Thyroid gland (tissue), 4 donors: ENCODE data around the gene PRKCG. TPM values are rescaled to one million over a fixed set of nuclear protein-coding genes. Genes with fewer than 3 reads are reported as not detected.
A peak's percentile ranks its signal among the peaks of the same experiment; 100 is the strongest.

ENCODE experiments used
- DNase-seq, 2 donors: peaks; one replicate each; pipeline ENCODE4 v3.0.0-alpha.2; 2019
- H3K27ac ChIP-seq, 3 donors: fragments of 200-600 bp; sonication (generic); 1 replicate in 2 of 3; 2 replicates in 1 of 3; pipeline ENCODE4 v1.5.1; 2016 to 2019; ENCODE audit warnings: mild to moderate bottlenecking in 1 of 3, moderate library complexity in 1 of 3
- H3K27me3 ChIP-seq: fragments of 200-600 bp; sonication (generic); one replicate; pipeline ENCODE4 v1.5.1; 2019
- H3K36me3 ChIP-seq, 2 donors: fragments of 200-600 bp; sonication (generic); one replicate each; pipeline ENCODE4 v1.5.1; 2016 to 2019
- H3K4me1 ChIP-seq, 2 donors: fragments of 200-600 bp; sonication (generic); one replicate each; pipeline ENCODE4 v1.5.1; 2017 to 2019
- H3K4me3 ChIP-seq, 3 donors: fragments of 200-600 bp; sonication (generic); replicated peaks in 1 of 3; 1 replicate in 2 of 3; 2 replicates in 1 of 3; pipeline ENCODE4 v1.5.1; 2016; ENCODE audit warnings: mild to moderate bottlenecking in 1 of 3
- H3K9me3 ChIP-seq: fragments of 200-600 bp; sonication (generic); one replicate; pipeline ENCODE4 v1.5.1; 2017
- CTCF ChIP-seq, 6 experiments: fragments of 200-600 bp in 3 of 6; fragments of 450-650 bp in 3 of 6; sonication (generic) in 3 of 6; IDR thresholded peaks; one replicate each; pipeline ENCODE4 v1.5.1; 2016 to 2019; ENCODE audit warnings: antibody characterized with exemption in 6 of 6, mild to moderate bottlenecking in 2 of 6, inconsistent platforms in 1 of 6, moderate library complexity in 1 of 6
- POLR2A ChIP-seq, 2 donors: fragments of 450-650 bp; IDR thresholded peaks; one replicate each; pipeline ENCODE4 v1.6.1; 2017; ENCODE audit warnings: antibody characterized with exemption in 2 of 2, mild to moderate bottlenecking in 2 of 2, moderate library complexity in 1 of 2
- WGBS, 2 donors: methylation state at CpG; one replicate each; pipeline ENCODE4 v1.1.5; 2017; 5-methylcytosine and 5-hydroxymethylcytosine counted together
- intact Hi-C: fragments of 100-400 bp; cut with DNase I; formaldehyde crosslinking; loops from one replicate; pipeline ENCODE4 v1.15.1; 2023
- total RNA-seq, 4 donors: library from RNA; depleted of rRNA; stranded (reverse); fragments of >200 nt; gene quantifications; one replicate each; pipeline ENCODE4 v1.2.3, GENCODE V29; 2016

Gene PRKCG
- total RNA-seq, 4 donors from 2014 or later: not detected

- WGBS, 2 donors: 33 to 37% methylated on average over 9 to 14 of the region's 14 CpGs
- H3K9me3 ChIP-seq: no peaks in the 10 kb centered on the region
- H3K27me3 ChIP-seq: peaks cover 25% of the 10 kb centered on the region
- intact Hi-C loops: no loop called here
- no peak for DNase-seq
- no peak overlapping the region for H3K4me3 ChIP-seq
- no peak for TF ChIP-seq POLR2A (IDR thresholded peaks at IDR 0.05)
- no peak for TF ChIP-seq CTCF (IDR thresholded peaks at IDR 0.05)
- no peaks in the 10 kb centered on the region for H3K36me3 ChIP-seq
- H3K27ac ChIP-seq: no peak overlapping the region
- no peaks in the 10 kb centered on the region for H3K4me1 ChIP-seq
Observed at GRCh38 chr19:53907193-53907581, 25.2 kb downstream of the PRKCG start.

DNA sequence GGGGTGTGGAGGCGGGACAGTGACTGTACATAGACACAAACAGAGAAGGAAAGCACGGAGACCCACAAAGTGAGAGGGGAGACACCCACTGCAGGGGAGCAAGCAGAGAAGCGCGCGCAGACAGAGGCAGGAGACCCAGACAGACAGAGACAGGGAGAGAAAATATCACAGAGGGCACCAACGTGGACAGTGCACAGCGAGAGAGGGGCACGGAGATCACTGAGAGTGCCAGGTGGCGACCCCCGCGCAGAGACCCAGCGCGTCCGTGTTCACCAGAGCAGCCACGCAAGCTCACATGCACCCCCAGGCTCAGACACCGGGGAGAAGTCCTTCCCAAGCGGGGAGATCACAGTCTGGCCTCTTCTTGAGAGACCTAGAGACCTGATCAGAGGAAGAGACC lies 25.7 kb downstream of the PRKCG start:
- Histone ChIP-seq H3K27me3 (peaks cover 25% of the 10 kb centered on the region), H3K36me3 (no peaks in the 10 kb centered on the region), H3K4me3 (no peak overlapping the region), H3K9me3 (no peaks in the 10 kb centered on the region), H3K4me1 (no peaks in the 10 kb centered on the region), H3K27ac (no peak overlapping the region)
- TF ChIP-seq POLR2A (IDR thresholded peaks at IDR 0.05) (no peak), CTCF (IDR thresholded peaks at IDR 0.05) (no peak)
- no peak for DNase-seq
- intact Hi-C loops: no loop called here
- 16 to 18% methylated on average over 16 to 17 of the region's 17 CpGs for WGBS, 2 donors

GRCh38 chr19:53908106-53908934 lies 26.3 kb downstream of the PRKCG start:
- H3K27me3 ChIP-seq: peaks cover 25% of the 10 kb centered on the region
- TF ChIP-seq CTCF (IDR thresholded peaks at IDR 0.05) (no peak), POLR2A (IDR thresholded peaks at IDR 0.05) (no peak)
- no peaks in the 10 kb centered on the region for H3K36me3 ChIP-seq
- no peak overlapping the region for H3K27ac ChIP-seq
- peak in 1 of 2 donors; percentile 2 for DNase-seq
- no peaks in the 10 kb centered on the region for H3K9me3 ChIP-seq
- H3K4me1 ChIP-seq: no peaks in the 10 kb centered on the region
- intact Hi-C loops: no loop called here
- WGBS, 2 donors: 0 to 3% methylated on average over 6 to 38 of the region's 51 CpGs
- H3K4me3 ChIP-seq: no peak overlapping the region

- Histone ChIP-seq H3K27me3 (peaks cover 25% of the 10 kb centered on the region), H3K4me3 (no peak within 1 kb of the TSS), H3K36me3 (no peaks in the 10 kb centered on the region), H3K4me1 (no peaks in the 10 kb centered on the region), H3K27ac (no peak within 1 kb of the TSS), H3K9me3 (no peaks in the 10 kb centered on the region)
- DNase-seq: no peak
- 3 to 4% methylated on average over 8 to 17 of the region's 28 CpGs for WGBS, 2 donors
- intact Hi-C loops: no loop called here
- TF ChIP-seq POLR2A (IDR thresholded peaks at IDR 0.05): no peak
- no peak for TF ChIP-seq CTCF (IDR thresholded peaks at IDR 0.05)
Observed at GRCh38 chr19:53908935-53909415, 27.0 kb downstream of the PRKCG start, which contains the start of gene CACNG7. Gene CACNG7, plus strand, starts transcription at chr19:53909278. Its CDS starts 3,554 bp downstream, at chr19:53912832.

DNA sequence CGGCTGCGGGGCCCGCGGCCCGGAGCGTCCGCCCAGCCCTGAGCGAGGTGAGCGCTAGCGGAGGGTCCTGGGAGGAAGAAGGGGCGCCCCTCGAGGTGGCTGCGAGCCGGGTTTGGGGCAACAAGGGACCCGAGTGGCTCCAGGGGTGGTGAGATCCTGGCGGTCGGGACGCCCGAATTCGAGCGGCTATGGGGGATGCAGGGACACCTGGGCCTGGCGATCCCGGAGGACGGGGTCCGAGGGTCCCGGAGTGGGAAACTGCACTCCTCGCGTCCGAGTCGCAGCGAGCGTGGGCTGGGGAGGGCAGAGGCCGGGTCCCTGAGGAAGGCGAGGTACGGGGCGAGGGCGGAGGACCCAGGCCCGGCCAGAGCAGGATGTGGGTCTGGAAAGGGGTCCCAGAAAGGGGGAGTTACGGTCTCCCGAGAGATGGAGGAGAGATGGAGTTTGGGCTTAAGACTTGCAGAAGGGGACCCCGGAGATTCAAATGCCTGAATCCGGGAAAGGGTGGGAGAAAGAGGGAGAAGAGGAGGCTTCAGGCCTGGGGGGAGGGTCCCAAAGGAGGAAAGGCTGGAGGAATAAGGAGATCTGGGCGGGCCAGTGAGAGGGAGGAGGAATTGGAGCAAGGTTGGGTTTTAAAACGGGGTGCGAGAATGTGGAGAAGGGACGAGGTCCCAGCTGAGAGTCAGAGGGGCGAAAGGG lies 27.6 kb downstream of the PRKCG start:
- H3K4me3 ChIP-seq: no peak overlapping the region
- H3K4me1 ChIP-seq: no peaks in the 10 kb centered on the region
- DNase-seq: no peak
- peaks cover 25% of the 10 kb centered on the region for H3K27me3 ChIP-seq
- H3K9me3 ChIP-seq: no peaks in the 10 kb centered on the region
- 0 to 1% methylated on average over 17 to 30 of the region's 47 CpGs for WGBS, 2 donors
- no peaks in the 10 kb centered on the region for H3K36me3 ChIP-seq
- no peak for TF ChIP-seq POLR2A (IDR thresholded peaks at IDR 0.05)
- TF ChIP-seq CTCF (IDR thresholded peaks at IDR 0.05): no peak
- H3K27ac ChIP-seq: no peak overlapping the region
- intact Hi-C loops: no loop called here
